GM12864 (cell line): ENCODE measurements around the gene DAPK1.

Experiments used
- DNase-seq: peaks from one replicate; pipeline ENCODE4 v3.0.0-alpha.2; 2011; ENCODE audit warnings: low read depth
- H3K4me3 ChIP-seq: 2 replicates; pipeline ENCODE4 v1.5.1; 2011; ENCODE audit warnings: mild to moderate bottlenecking, low read depth, low read length, control low read depth
- TF ChIP-seq, protein P1 (sequence below): IDR thresholded peaks from 2 replicates; pipeline ENCODE4 v1.5.1; 2011; ENCODE audit warnings: low read depth, mild to moderate bottlenecking, moderate library complexity, low read length, control low read depth, inconsistent platforms; ENCODE audit errors: missing control alignments

The DAPK1 gene

GRCh38 chr9:87580941-87581438 is 83.3 kb downstream of the DAPK1 start:
- no peak overlapping the region for H3K4me3 ChIP-seq
- no peak for DNase-seq

GRCh38 chr9:87581513-87581912 is 83.8 kb downstream of the DAPK1 start:
- no peak overlapping the region for H3K4me3 ChIP-seq
- DNase-seq: no peak
- TF ChIP-seq, protein P1, sequence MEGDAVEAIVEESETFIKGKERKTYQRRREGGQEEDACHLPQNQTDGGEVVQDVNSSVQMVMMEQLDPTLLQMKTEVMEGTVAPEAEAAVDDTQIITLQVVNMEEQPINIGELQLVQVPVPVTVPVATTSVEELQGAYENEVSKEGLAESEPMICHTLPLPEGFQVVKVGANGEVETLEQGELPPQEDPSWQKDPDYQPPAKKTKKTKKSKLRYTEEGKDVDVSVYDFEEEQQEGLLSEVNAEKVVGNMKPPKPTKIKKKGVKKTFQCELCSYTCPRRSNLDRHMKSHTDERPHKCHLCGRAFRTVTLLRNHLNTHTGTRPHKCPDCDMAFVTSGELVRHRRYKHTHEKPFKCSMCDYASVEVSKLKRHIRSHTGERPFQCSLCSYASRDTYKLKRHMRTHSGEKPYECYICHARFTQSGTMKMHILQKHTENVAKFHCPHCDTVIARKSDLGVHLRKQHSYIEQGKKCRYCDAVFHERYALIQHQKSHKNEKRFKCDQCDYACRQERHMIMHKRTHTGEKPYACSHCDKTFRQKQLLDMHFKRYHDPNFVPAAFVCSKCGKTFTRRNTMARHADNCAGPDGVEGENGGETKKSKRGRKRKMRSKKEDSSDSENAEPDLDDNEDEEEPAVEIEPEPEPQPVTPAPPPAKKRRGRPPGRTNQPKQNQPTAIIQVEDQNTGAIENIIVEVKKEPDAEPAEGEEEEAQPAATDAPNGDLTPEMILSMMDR: no peak

More at GRCh38 chr9:87580941-87581438, 83.3 kb downstream of the DAPK1 start:
- TF ChIP-seq, protein P1: no peak

- TF ChIP-seq, protein P1: no peak
- no peak overlapping the region for H3K4me3 ChIP-seq
- DNase-seq: no peak
Measured at GRCh38 chr9:87581949-87582637, 84.4 kb downstream of the DAPK1 start.

DNA sequence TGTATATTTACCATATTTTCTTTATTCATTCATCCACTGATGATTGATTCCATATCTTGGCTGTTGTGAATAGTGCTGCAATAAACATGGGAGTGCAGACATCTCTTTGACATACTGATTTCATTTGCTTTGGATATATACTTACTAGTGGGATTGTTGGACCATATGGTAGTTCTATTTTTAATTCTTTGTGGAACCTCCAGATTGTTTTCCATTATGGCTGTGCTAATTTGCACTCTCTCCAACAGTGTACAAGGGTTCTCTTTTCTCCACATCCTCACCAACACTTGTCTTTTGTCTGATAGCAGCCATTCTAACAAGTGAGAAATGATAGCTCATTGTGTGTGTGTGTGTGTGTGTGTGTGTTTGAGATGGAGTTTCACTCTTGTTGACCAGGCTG is 86.7 kb downstream of the DAPK1 start:
- no peak overlapping the region for H3K4me3 ChIP-seq
- TF ChIP-seq, protein P1: no peak
- DNase-seq: no peak

- TF ChIP-seq, protein P1: no peak
- H3K4me3 ChIP-seq: no peak overlapping the region
- no peak for DNase-seq
Measured at GRCh38 chr9:87585123-87585855, 87.6 kb downstream of the DAPK1 start.

- no peak for DNase-seq
- H3K4me3 ChIP-seq: no peak overlapping the region
- TF ChIP-seq, protein P1: no peak
Measured at GRCh38 chr9:87586731-87587355, 89.2 kb downstream of the DAPK1 start.
